B cell (primary cell): ENCODE data around the gene WWC1. TPM values are rescaled to one million over a fixed set of nuclear protein-coding genes. Genes with fewer than 3 reads are reported as not detected.

Experiments used
- ATAC-seq: fragments of 200-7000 bp; cut with Tn5 transposase; one replicate; pipeline ENCODE4 v1.10.0; 2021; ENCODE audit warnings: low read depth, mild to moderate bottlenecking, moderate number of reproducible peaks, moderate library complexity
- CTCF ChIA-PET: fragments of 350-600 bp; sonication (Branson Sonifier 250); formaldehyde crosslinking; loops from one replicate; lab custom pipeline; 2021; ENCODE audit warnings: antibody characterized with exemption, inconsistent platforms; lab: Charles Lee
- POLR2A ChIA-PET: fragments of 350-600 bp; sonication (Branson Sonifier 250); formaldehyde crosslinking; loops from one replicate; lab custom pipeline; 2021; ENCODE audit warnings: antibody characterized with exemption; lab: Charles Lee
- DNase-seq: peaks from one replicate; pipeline ENCODE4 v3.0.0; 2013
- H2AFZ ChIP-seq: 2 replicates; pipeline ENCODE4 v1.6.1; 2012; ENCODE audit warnings: mild to moderate bottlenecking, low read depth, low read length; ENCODE audit not compliant: insufficient read depth, poor library complexity, severe bottlenecking
- H3K27ac ChIP-seq, 2 donors: 1 replicate in 1 of 2; 2 replicates in 1 of 2; pipeline ENCODE4 v1.5.1; 2012 to 2013; ENCODE audit warnings: low read length in 2 of 2, mild to moderate bottlenecking in 2 of 2, moderate library complexity in 1 of 2
- H3K27me3 ChIP-seq, 4 experiments: fragments of 200-600 bp in 1 of 4; sonication (generic) in 1 of 4; replicated peaks in 1 of 4; 1 replicate in 2 of 4; 2 replicates in 2 of 4; pipeline versions ENCODE4 v1.6.1 to v1.7.0; 2013 to 2016; ENCODE audit warnings: low read length in 3 of 4, mild to moderate bottlenecking in 2 of 4, mixed read lengths in 1 of 4, moderate library complexity in 1 of 4; ENCODE audit not compliant: insufficient read depth in 4 of 4, control insufficient read depth in 3 of 4; ENCODE audit errors: control extremely low read depth in 1 of 4
- H3K36me3 ChIP-seq, 2 experiments: replicated peaks in 1 of 2; 1 replicate in 1 of 2; 2 replicates in 1 of 2; pipeline versions ENCODE4 v1.6.1 to v1.7.1; 2013; ENCODE audit warnings: low read length in 1 of 2; ENCODE audit not compliant: insufficient read depth in 2 of 2, control insufficient read depth in 1 of 2; ENCODE audit errors: control extremely low read depth in 1 of 2, extremely low read depth in 1 of 2
- H3K4me1 ChIP-seq, 2 donors: fragments of 200-600 bp in 1 of 2; sonication (generic) in 1 of 2; 1 replicate in 1 of 2; 2 replicates in 1 of 2; pipeline versions ENCODE4 v1.5.1 to v1.6.1; 2013 to 2017; ENCODE audit warnings: low read length in 2 of 2; ENCODE audit not compliant: control insufficient read depth in 2 of 2, insufficient read depth in 2 of 2
- H3K4me2 ChIP-seq: replicated peaks from 2 replicates; pipeline ENCODE3; 2012; ENCODE audit warnings: mild to moderate bottlenecking, low read depth, low read length; ENCODE audit not compliant: poor library complexity, severe bottlenecking
- H3K4me3 ChIP-seq, 5 experiments: fragments of 200-600 bp in 1 of 5; sonication (generic) in 1 of 5; 1 replicate in 3 of 5; 2 replicates in 2 of 5; pipeline versions ENCODE4 v1.5.1 to v1.7.0; 2011 to 2016; ENCODE audit warnings: low read length in 4 of 5, mild to moderate bottlenecking in 4 of 5, low read depth in 2 of 5, control low read depth in 1 of 5, moderate library complexity in 1 of 5; ENCODE audit not compliant: insufficient read depth in 1 of 5; ENCODE audit errors: control extremely low read depth in 1 of 5, extremely low read depth in 1 of 5
- H3K79me2 ChIP-seq: fragments of 200-600 bp; sonication (generic); one replicate; pipeline ENCODE4 v1.6.0; 2016; ENCODE audit warnings: low read length; ENCODE audit not compliant: control insufficient read depth, insufficient read depth
- H3K9ac ChIP-seq: fragments of 200-600 bp; sonication (generic); 2 replicates; pipeline ENCODE4 v1.6.1; 2017; ENCODE audit warnings: mild to moderate bottlenecking, low read length, moderate library complexity
- H3K9me3 ChIP-seq, 3 donors: one replicate each; pipeline versions ENCODE4 v1.6.1 to v1.7.1; 2013; ENCODE audit warnings: low read length in 2 of 3; ENCODE audit not compliant: control insufficient read depth in 2 of 3, insufficient read depth in 1 of 3; ENCODE audit errors: control extremely low read depth in 1 of 3
- H4K20me1 ChIP-seq: 2 replicates; pipeline ENCODE4 v1.6.0; 2012; ENCODE audit warnings: mild to moderate bottlenecking, low read length; ENCODE audit not compliant: insufficient read depth, control insufficient read depth, poor library complexity, severe bottlenecking
- H3K27ac Mint-ChIP-seq: one replicate; pipeline ENCODE4 v1.8.0; 2021; ENCODE audit warnings: mixed read lengths
- H3K27me3 Mint-ChIP-seq: one replicate; pipeline ENCODE4 v1.8.0; 2021; ENCODE audit warnings: mixed read lengths
- H3K4me1 Mint-ChIP-seq: one replicate; pipeline ENCODE4 v1.8.0; 2021; ENCODE audit warnings: mixed read lengths
- H3K4me3 Mint-ChIP-seq: one replicate; pipeline ENCODE4 v1.8.0; 2021; ENCODE audit warnings: mixed read lengths
- H3K9me3 Mint-ChIP-seq: one replicate; pipeline ENCODE4 v1.8.0; 2022; ENCODE audit warnings: mixed read lengths; ENCODE audit not compliant: insufficient read depth
- CTCF ChIP-seq: fragments of 200-600 bp; IDR thresholded peaks from one replicate; pipeline ENCODE4 v1.8.0; 2022; ENCODE audit warnings: antibody characterized with exemption, mild to moderate bottlenecking
- EZH2 ChIP-seq: IDR thresholded peaks from 2 replicates; pipeline ENCODE4 v1.6.1; 2012; ENCODE audit warnings: borderline replicate concordance, low read depth, mild to moderate bottlenecking, moderate library complexity, low read length; ENCODE audit not compliant: insufficient read depth, poor library complexity, severe bottlenecking
- whole genome bisulfite sequencing: methylation state at CpG from one replicate; pipeline ENCODE4 v1.1.5; 2013; ENCODE audit warnings: missing lambda C conversion rate; ENCODE audit not compliant: insufficient coverage; 5-methylcytosine and 5-hydroxymethylcytosine counted together
- intact Hi-C: fragments of 100-400 bp; cut with micrococcal nuclease; formaldehyde crosslinking; loops from one replicate; pipeline ENCODE4 v1.10.0; 2022
- polyA plus RNA-seq: library from polyadenylated mRNA; depleted of rRNA; stranded (reverse); fragments of >200 nt; gene quantifications from 2 replicates; pipeline ENCODE4 v1.2.3, GENCODE V29; 2012
- total RNA-seq, 2 donors: library from RNA; stranded (reverse); fragments of 120-200 nt in 1 of 2; gene quantifications; 1 replicate in 1 of 2; 2 replicates in 1 of 2; pipeline versions ENCODE4 v1.2.3 to v1.2.4, GENCODE V29; 2013 to 2022

WWC1 gene
- total and polyA plus RNA-seq, 2 donors (not counting 1 experiment from before 2014, with no cell fraction given) = 1.5 to 2.0 TPM

DNA sequence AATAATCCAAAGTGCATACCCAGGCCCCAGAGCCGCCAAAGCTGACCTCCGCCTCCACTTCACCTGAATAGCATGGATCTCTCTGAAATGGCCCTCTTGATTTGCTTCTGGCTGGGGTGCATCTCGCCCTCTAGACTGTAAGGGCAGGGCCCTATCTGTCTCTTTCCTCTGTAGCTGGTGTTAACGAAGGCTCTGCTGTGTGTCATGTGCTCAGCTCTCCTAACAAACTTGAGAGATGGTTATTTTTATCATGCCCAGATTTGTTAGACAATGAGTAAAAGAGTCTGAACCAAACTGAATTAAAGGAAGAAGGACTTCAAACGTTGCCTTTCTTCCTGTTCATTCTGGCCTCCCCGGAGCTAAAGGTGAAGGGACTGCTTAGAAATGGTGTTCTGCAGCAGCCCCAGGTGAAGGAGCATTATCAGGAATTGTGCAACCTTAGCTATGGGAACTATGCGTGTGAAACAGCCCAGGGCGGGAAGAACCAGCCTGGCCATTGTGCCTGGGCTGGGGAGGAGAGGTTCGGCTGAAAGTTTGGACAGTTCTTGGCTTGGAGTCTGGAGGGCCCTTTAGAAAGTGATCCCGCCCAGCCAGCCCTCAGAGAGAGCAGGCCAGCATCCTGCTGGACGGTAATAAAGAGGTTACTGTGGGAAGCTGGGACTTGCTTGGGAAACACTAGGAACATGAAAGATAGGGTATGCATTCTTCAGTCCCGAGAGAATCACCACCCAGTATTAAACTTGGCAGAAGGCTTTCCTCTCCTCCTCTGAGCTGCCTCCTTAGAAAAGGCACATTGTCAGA lies 73.5 kb downstream of the WWC1 start:
- H3K9me3 ChIP-seq = no peaks in the 10 kb centered on the region
- H3K4me3 ChIP-seq = no peak overlapping the region
- no peak overlapping the region for H3K9ac ChIP-seq
- ChIA-PET CTCF (no interaction called here), POLR2A (no interaction called here)
- H3K27me3 Mint-ChIP-seq = no peaks in the 10 kb centered on the region
- no peaks in the 10 kb centered on the region for H3K4me1 Mint-ChIP-seq
- intact Hi-C loops = no loop called here
- H3K27ac ChIP-seq = no peak overlapping the region
- no peaks in the 10 kb centered on the region for H3K9me3 Mint-ChIP-seq
- no peak overlapping the region for H2AFZ ChIP-seq
- no peaks in the 10 kb centered on the region for H3K36me3 ChIP-seq
- no peaks in the 10 kb centered on the region for H3K4me1 ChIP-seq
- no peaks in the 10 kb centered on the region for H3K27me3 ChIP-seq
- ATAC-seq = no peak
- no peak overlapping the region for H3K27ac Mint-ChIP-seq
- 75% methylated on average over 10 of the region's 12 CpGs for WGBS
- H4K20me1 ChIP-seq = no peaks in the 10 kb centered on the region
- TF ChIP-seq EZH2 = no peak
- TF ChIP-seq CTCF = no peak
- no peak for DNase-seq
- H3K4me2 ChIP-seq = no peak overlapping the region
- no peak overlapping the region for H3K4me3 Mint-ChIP-seq
- no peaks in the 10 kb centered on the region for H3K79me2 ChIP-seq

GRCh38 chr5:168365581-168366081 lies 74.2 kb downstream of the WWC1 start:
- no peaks in the 10 kb centered on the region for H3K27me3 Mint-ChIP-seq

More at GRCh38 chr5:168365581-168366081, 74.2 kb downstream of the WWC1 start:
- ATAC-seq (no peak), DNase-seq (no peak)
- H3K9me3 ChIP-seq = no peaks in the 10 kb centered on the region
- no peaks in the 10 kb centered on the region for H4K20me1 ChIP-seq
- H3K4me1 ChIP-seq = no peaks in the 10 kb centered on the region
- no peak overlapping the region for H3K9ac ChIP-seq
- H3K4me3 Mint-ChIP-seq = no peak overlapping the region
- no peaks in the 10 kb centered on the region for H3K4me1 Mint-ChIP-seq
- no peaks in the 10 kb centered on the region for H3K79me2 ChIP-seq
- H3K4me3 ChIP-seq = no peak overlapping the region
- TF ChIP-seq EZH2 (no peak), CTCF (no peak)
- intact Hi-C loops = no loop called here
- 74% methylated on average over 9 of the region's 10 CpGs for WGBS
- H3K27ac Mint-ChIP-seq = no peak overlapping the region
- no peak overlapping the region for H3K4me2 ChIP-seq
- no peaks in the 10 kb centered on the region for H3K36me3 ChIP-seq
- POLR2A ChIA-PET = no interaction called here
- H3K9me3 Mint-ChIP-seq = no peaks in the 10 kb centered on the region
- CTCF ChIA-PET = no interaction called here
- H3K27ac ChIP-seq = no peak overlapping the region
- peaks cover 0 to 4% (median 0%) of the 10 kb centered on the region in 4 experiments for H3K27me3 ChIP-seq
- H2AFZ ChIP-seq = no peak overlapping the region
